Testis (tissue), 2 donors: Measurements from ENCODE around the gene CENPP.

Source experiments
- POLR2A ChIP-seq: fragments of 450-650 bp; IDR thresholded peaks from one replicate; pipeline ENCODE4 v1.6.1; 2017; ENCODE audit warnings: antibody characterized with exemption, mild to moderate bottlenecking, moderate library complexity
- TF ChIP-seq, protein P1 (sequence below), 3 experiments: fragments of 450-650 bp in 2 of 3; fragments of 200-600 bp in 1 of 3; sonication (generic) in 1 of 3; IDR thresholded peaks; one replicate each; pipeline ENCODE4 v1.5.1; 2016 to 2019; ENCODE audit warnings: antibody characterized with exemption in 3 of 3, mild to moderate bottlenecking in 2 of 3, moderate library complexity in 1 of 3

DNA sequence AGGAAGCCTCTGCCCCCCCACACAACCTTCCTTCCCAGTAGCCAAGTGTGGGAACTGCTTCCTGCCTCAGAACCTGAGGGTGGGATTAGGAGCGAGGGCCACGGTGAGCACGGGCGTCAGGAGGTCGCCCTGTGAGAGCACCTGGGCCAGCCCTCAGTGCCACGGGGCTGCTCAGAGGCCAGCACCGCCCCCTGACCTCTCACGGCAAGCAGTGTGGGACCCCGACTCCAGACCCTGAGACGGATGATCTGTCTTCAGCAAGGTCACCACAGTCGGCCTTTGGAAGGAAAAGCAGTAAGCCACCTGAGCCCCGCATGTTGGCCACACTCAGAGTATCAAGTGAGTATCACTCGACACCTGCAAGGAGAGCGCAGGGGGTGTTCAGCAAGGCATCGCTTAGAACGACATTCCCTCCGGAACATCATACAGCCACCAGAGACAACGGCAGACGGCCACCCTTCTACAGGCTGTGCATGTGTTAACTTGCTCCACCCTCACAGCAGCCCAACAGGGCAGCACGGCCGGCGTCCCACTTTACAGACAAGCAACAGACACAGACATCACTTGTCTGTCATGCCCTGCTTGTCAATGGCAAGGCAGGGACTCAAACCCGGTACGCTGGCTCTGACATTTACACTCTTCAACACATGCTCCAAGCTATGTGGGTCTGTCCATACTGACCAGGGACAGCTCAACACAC lies 294.0 kb downstream of the CENPP start:
- TF ChIP-seq, protein P1, sequence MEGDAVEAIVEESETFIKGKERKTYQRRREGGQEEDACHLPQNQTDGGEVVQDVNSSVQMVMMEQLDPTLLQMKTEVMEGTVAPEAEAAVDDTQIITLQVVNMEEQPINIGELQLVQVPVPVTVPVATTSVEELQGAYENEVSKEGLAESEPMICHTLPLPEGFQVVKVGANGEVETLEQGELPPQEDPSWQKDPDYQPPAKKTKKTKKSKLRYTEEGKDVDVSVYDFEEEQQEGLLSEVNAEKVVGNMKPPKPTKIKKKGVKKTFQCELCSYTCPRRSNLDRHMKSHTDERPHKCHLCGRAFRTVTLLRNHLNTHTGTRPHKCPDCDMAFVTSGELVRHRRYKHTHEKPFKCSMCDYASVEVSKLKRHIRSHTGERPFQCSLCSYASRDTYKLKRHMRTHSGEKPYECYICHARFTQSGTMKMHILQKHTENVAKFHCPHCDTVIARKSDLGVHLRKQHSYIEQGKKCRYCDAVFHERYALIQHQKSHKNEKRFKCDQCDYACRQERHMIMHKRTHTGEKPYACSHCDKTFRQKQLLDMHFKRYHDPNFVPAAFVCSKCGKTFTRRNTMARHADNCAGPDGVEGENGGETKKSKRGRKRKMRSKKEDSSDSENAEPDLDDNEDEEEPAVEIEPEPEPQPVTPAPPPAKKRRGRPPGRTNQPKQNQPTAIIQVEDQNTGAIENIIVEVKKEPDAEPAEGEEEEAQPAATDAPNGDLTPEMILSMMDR (IDR thresholded peaks at IDR 0.05), result no peak
- no peak for TF ChIP-seq POLR2A
